ENCODE data around the gene CFDP1.

- TF ChIP-seq CTCF (conservative IDR thresholded peaks at IDR 0.05; ENCODE audit: low read depth, low read length): no peak
- TF ChIP-seq EZH2 (IDR thresholded peaks at IDR 0.05; ENCODE audit: low read length, unreplicated experiment): no peak
- TF ChIP-seq EZH2phosphoT487 (IDR thresholded peaks at IDR 0.05; ENCODE audit: borderline replicate concordance, low read length): no peak
These were observed 127.1 kb downstream of the CFDP1 start for GRCh38 chr16:75306099-75306762.

Data from PC-3 (cell line).